ENCODE results near the gene PRDX3. TPM values are rescaled to one million over a fixed set of nuclear protein-coding genes. Genes with fewer than 3 reads are reported as not detected.
A peak's percentile ranks its signal among the peaks of the same experiment; 100 is the strongest.
"Not testable (repeated sequence)": the region's sequence is repeated elsewhere in the genome, so short reads cannot be mapped to it uniquely, and the experiment has no call there.

Gene PRDX3
- total RNA-seq, 1 donor from 2014 or later: 92.0 TPM

- peak; percentile 61 for DNase-seq
These were observed 28.2 kb upstream of the PRDX3 start for GRCh38 chr10:119206603-119207365.

- no peak for DNase-seq
These were observed 27.4 kb upstream of the PRDX3 start for GRCh38 chr10:119205894-119206602.

GRCh38 chr10:119203006-119203405 is 24.4 kb upstream of the PRDX3 start:
- no peak for DNase-seq

DNA sequence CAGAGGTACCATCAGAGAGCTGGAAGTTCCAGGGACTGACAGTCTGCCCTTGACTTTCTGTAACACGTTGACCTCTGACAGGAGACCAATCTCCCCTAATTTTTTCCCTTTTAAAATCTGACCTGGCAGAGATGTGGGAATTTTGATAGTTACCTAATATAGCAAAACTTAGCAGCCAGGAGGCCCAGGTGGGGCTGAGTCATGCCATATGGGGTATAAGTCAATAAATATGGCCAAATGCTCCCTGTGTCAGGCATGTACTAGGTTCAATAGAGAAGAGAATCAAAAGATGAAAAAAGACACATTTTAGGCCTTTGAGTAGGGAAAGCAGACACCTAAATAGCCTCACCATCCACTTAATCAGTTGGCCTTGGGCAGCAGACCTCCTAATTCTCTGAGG is 22.6 kb upstream of the PRDX3 start:
- no peak for DNase-seq

GRCh38 chr10:119199231-119199992 is 20.8 kb upstream of the PRDX3 start:
- DNase-seq: peak; percentile 84

DNA sequence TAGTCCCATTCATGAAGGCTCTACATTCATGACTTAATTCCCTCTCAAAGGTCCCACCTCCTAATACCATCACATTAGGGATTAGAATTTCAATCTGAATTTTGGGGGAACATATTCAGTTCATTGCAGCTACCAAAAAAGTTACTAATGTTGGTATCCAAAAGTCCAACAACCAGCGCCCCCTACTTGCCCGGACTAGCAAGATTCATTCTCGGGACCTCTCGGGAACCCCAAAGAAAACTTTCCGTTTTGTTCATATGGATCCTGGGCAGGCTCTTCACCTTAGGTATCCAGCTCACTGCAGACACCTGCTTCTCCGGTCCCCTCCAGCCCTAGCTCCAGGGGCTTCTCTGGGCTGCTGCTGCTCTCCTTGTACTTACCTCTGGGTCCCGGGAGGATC is 19.8 kb upstream of the PRDX3 start:
- DNase-seq: no peak

DNA sequence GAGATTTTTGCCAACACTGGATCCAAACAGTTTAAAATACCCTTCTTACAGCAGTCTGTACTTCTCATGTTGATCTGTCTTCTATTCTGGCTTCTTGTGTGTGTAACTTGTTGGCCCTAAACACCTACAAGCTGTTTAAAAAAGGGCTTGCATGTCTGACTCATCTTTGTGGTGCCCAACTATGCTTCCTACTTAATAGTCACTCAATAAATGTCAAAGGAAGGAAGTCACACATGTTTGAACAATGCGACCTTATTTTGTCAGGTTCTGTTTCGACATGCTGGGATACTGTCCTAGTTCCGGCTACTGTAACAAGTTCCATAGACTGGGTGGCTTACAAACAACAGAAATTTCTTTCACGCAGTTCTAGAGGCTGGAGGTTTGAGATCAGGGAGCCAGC is 19.3 kb upstream of the PRDX3 start:
- DNase-seq: no peak

DNA sequence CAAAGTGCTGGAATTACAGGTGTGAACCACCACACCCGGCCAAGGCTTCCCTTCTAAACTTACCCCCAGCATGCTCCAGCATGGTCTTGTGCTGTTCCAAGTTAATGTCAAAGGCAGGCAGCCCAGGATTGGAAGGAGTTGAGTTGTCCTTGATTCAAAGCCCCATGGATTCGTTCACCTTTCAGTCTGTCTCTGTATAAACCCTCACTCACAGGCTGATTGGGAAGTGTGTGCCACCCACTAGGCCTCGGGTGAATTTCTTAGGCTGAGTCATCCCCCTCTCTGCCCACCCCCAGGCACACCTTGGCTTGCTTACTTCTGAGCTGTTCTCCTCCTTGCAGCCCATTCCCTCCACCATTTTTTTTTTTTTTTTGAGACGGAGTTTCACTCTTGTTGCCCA is 13.3 kb upstream of the PRDX3 start:
- no peak for DNase-seq

GRCh38 chr10:119190954-119191785 is 12.6 kb upstream of the PRDX3 start:
- DNase-seq: no peak

DNA sequence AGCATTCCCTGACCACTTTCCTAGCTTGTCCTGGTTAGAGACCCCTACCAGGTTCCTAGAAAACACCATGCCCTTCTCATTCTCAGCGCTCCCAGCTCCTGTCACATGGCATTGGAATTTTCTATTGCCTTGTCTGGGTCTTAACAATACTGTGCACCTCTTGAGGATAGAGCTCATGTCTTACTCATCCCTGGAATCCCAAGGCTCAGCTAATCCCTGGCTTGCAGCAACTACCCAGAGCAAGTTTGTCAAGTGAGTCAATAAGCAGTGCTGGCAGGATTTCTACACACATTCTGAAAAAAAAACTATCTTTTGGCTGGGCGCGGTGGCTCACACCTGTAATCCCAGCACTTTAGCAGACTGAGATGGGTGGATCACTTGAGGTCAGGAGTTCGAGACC is 11.7 kb upstream of the PRDX3 start:
- no peak for DNase-seq

- DNase-seq: no peak
These were observed 11.2 kb upstream of the PRDX3 start for GRCh38 chr10:119189811-119190282.

DNA sequence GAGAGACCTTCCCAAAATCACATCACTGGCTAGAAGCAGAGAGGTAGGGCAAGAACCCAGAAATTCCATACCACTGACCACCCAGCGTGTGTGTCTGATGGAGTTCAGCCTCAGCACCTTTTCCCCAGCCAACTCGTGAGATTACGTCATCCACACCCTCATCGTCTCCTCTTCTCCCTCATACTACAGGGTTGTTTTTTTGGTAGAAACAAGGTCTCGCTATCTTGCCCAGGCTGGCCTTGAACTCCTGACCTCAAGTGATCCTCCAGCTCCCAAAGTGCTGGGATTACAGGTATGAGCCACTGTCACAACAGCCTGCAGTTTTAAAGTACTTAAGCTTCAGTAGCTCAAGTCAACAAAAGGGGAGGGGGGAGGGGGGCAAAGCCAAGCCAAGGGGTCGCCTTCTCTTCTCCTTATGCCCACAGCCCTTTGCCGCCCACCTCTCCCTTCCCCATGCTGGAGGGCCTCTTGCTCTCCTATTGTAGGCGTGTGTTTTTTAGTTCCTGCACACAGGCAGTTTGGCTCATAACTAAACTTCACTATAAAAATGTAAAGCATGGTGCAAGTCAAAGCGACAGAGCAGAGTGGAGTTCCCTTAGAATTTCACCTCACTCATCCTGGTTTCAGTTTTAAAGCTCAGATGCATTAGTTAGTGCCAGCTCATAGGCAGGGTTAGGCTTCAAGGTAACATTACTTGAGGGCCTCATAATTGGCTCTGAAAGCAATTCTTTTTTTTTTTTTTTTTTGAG is 5.2 kb upstream of the PRDX3 start:
- no peak for DNase-seq

DNA sequence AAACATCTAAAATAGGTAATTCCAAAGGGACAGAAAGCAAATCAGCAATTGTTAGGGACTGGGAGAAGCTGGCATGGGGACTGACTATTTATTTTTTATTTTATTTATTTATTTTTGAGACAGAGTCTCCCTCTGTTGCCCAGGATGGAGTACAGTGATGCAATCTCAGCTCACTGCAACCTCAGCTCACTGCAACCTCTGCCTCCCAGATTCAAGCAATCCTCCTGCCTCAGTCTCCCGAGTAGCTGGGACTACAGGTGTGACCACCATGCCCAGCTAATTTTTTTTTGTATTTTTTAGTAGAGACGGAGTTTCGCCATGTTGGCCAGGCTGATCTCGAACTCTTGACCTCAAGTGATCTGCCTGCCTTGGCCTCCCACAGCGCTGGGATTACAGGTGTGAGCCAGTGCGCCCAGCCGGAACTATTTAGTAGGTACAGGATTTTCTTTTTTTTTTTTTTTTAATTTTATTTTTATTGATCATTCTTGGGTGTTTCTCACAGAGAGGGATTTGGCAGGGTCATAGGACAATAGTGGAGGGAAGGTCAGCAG is 2.3 kb upstream of the PRDX3 start:
- DNase-seq: not testable (repeated sequence)

- peak; percentile 74 for DNase-seq
These were observed 772 bp downstream of the PRDX3 start for GRCh38 chr10:119177708-119178371.

- DNase-seq: no peak
These were observed 2.4 kb downstream of the PRDX3 start for GRCh38 chr10:119176166-119176565.

DNA sequence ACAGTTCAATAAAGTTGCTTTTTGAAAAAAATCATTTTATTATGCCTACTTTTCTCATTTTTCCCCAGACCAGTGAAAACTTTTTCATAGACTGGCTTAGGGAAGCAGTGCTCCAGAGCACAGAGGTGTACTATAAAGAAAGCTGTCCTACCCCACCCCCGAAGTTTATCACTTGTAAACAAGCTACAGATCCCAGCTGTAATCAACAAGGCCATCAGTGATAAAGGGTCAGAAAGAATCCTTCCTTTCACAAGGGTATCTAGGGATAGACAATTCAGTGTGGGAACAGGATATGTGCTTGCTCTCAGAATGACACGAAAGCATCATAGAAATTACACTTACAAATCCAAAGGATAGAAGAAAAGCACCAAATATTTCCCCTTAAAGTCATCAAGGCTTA is 4.5 kb downstream of the PRDX3 start:
- no peak for DNase-seq

DNA sequence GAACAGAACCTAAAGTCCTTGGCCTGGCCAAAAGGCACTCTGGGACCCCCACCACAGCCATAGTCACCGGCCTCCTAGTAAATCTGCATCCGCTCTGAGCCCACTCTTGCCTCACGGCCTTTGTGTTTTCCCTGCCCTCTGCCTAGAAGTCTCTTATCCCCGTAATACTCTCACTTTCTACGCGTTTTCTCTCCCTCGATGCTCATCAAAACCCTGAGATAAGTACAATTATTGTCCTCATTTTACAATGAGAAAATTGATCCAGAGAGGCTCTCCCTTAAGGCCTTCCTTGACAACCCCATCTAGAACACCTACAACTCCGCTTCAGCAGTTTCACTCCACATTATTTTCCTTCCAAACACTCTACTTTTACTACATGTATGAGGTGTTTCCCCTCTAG is 11.6 kb downstream of the PRDX3 start:
- no peak for DNase-seq

DNA sequence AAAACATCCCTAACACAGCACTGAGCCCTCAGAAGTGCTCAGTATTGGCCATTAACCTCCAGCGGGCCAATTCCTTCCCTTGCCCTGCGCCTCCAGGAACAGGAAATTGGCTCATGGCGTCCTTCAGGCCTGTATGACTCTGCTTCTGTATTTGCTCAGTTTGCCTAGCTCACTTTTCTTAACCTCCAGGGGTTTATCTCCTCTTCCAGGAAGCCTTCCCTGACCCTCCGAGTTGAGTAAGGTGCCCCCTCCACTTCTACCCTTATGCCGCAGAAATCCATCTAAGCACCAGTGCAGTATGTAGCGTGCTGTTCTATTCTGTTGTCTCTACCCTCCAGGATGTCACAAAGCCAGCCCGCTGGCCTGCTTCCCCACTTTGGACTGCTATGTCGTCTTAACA is 12.0 kb downstream of the PRDX3 start:
- DNase-seq: no peak

DNA sequence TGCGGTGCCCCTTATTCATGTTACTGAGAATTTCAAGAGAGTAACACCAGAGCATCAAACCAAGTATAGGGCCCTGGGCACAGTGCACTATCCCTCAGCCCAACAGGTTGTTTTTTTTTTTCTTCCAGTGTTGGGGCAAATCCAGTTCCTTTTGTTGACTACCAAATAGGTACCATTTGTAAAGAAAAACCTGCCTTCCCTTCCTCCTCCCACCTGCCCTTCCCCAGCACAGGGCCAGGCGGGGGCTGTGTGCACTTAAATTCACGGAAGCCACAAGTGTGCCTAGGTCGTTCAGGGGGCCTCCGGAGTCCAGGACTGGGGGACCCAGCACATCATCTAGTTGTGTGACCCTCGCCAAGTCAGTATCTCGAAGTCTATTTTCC is 12.5 kb downstream of the PRDX3 start:
- no peak for DNase-seq

Data from skin of body (tissue), 2 donors.